GM12878 (cell line): Measurements from ENCODE around the gene MGAT3. TPM values are rescaled to one million over a fixed set of nuclear protein-coding genes. Genes with fewer than 3 reads are reported as not detected.

Source experiments
- ATAC-seq: fragments of 200-7000 bp; cut with Tn5 transposase; 3 replicates; pipeline ENCODE4 v1.9.1; 2020; ENCODE audit warnings: mild to moderate bottlenecking, moderate library complexity
- BruUV-seq: library from RNA; stranded (reverse); fragments of 400-500 nt; replicated peaks from 2 replicates; lab custom pipeline; 2021; lab: Mats Ljungman, UMichigan
- CTCF ChIA-PET: fragments of 300-600 bp; sonication (Branson Sonifier 250); formaldehyde crosslinking; extraction: SDS; loops from one replicate; lab custom pipeline; 2021; ENCODE audit warnings: inconsistent platforms; lab: Yijun Ruan, JAX
- POLR2A ChIA-PET: fragments of 350-600 bp; formaldehyde crosslinking; extraction: SDS; loops from one replicate; lab custom pipeline; 2021; ENCODE audit warnings: inconsistent platforms; lab: Charles Lee
- RAD21 ChIA-PET: fragments of 300-600 bp; sonication (Branson Sonifier 250); formaldehyde crosslinking; loops from one replicate; lab custom pipeline; 2023; ENCODE audit warnings: antibody characterized with exemption; ENCODE audit not compliant: unreplicated experiment; lab: Charles Lee
- SMC1A ChIA-PET: fragments of 300-600 bp; sonication (Branson Sonifier 250); formaldehyde crosslinking; loops from one replicate; lab custom pipeline; 2023; ENCODE audit not compliant: unreplicated experiment, uncharacterized antibody; lab: Charles Lee
- DNase-seq: peaks from one replicate; pipeline ENCODE4 v3.0.0-alpha.2; 2011; ENCODE audit warnings: low read depth, low spot score
- FAIRE-seq: peaks from 3 replicates; lab custom pipeline; 2011; peaks lifted over from hg19 to GRCh38; lab: Jason Lieb, UNC
- H2AFZ ChIP-seq: 2 replicates; pipeline ENCODE4 v1.6.0; 2011; ENCODE audit warnings: low read depth, low read length, control low read depth; ENCODE audit not compliant: control insufficient read depth
- H3K27ac ChIP-seq: 2 replicates; pipeline ENCODE4 v1.5.1; 2011; ENCODE audit warnings: control low read depth; ENCODE audit not compliant: control insufficient read depth, insufficient read depth
- H3K27me3 ChIP-seq, 2 experiments: replicated peaks in 1 of 2; 2 replicates each; pipeline versions ENCODE4 v1.6.0 to v1.6.1; 2011; ENCODE audit warnings: low read length in 1 of 2; ENCODE audit not compliant: control insufficient read depth in 2 of 2, insufficient read depth in 2 of 2
- H3K36me3 ChIP-seq, 2 experiments: 2 replicates each; pipeline ENCODE4 v1.5.1; 2011; ENCODE audit warnings: low read length in 1 of 2; ENCODE audit not compliant: control insufficient read depth in 2 of 2, insufficient read depth in 2 of 2
- H3K4me1 ChIP-seq: 2 replicates; pipeline ENCODE4 v1.6.1; 2011; ENCODE audit warnings: mild to moderate bottlenecking, low read length, moderate library complexity, mixed read lengths; ENCODE audit not compliant: control insufficient read depth, insufficient read depth
- H3K4me2 ChIP-seq: 2 replicates; pipeline ENCODE4 v1.6.0; 2011; ENCODE audit warnings: control low read depth; ENCODE audit not compliant: control insufficient read depth, insufficient read depth
- H3K4me3 ChIP-seq: fragments of 200-600 bp; sonication (generic); 2 replicates; pipeline ENCODE4 v1.5.1; 2016
- H3K79me2 ChIP-seq: 2 replicates; pipeline ENCODE4 v1.6.0; 2011; ENCODE audit warnings: low read length; ENCODE audit not compliant: control insufficient read depth, insufficient read depth
- H3K9ac ChIP-seq: 2 replicates; pipeline ENCODE4 v1.8.0; 2011; ENCODE audit warnings: low read length, control low read depth, mixed read lengths; ENCODE audit not compliant: control insufficient read depth, insufficient read depth
- H3K9me3 ChIP-seq: replicated peaks from 3 replicates; pipeline ENCODE4 v1.5.1; 2011; ENCODE audit warnings: mild to moderate bottlenecking, low read length; ENCODE audit not compliant: control insufficient read depth, insufficient read depth
- H4K20me1 ChIP-seq: 2 replicates; pipeline ENCODE4 v1.6.0; 2011; ENCODE audit not compliant: control insufficient read depth, insufficient read depth
- ZNF622 ChIP-seq: fragments of 450-650 bp; IDR thresholded peaks from 2 replicates; pipeline ENCODE4 v1.6.1; 2017; ENCODE audit warnings: mild to moderate bottlenecking, inconsistent platforms
- WGBS: methylation state at CpG from one replicate; pipeline ENCODE4 v1.1.6; 2016; ENCODE audit warnings: low lambda C conversion rate; ENCODE audit not compliant: insufficient replicate concordance, insufficient coverage; ENCODE audit errors: missing lambda C conversion rate; 5-methylcytosine and 5-hydroxymethylcytosine counted together
- in situ Hi-C: fragments of 300-500 bp; cut with MboI; formaldehyde crosslinking; loops from 9 replicates; pipeline ENCODE4 v1.14.3; 2018; ENCODE audit warnings: mixed read lengths
- intact Hi-C: fragments of 100-400 bp; cut with micrococcal nuclease; formaldehyde crosslinking; loops from one replicate; pipeline ENCODE4 v1.14.2; 2022; ENCODE audit not compliant: unreplicated experiment
- polyA plus RNA-seq, 11 experiments: library from polyadenylated mRNA; depleted of rRNA in 4 of 11; unstranded in 6 of 11; stranded (reverse) in 5 of 11; fragments of >200 nt; fragmentation: Nextera tagmentation in 4 of 11; fragmentation: Illumina TruSeq in 1 of 11; extraction: Ambion mirVana in 4 of 11; extraction: Trizol in 1 of 11; gene quantifications; 1 replicate in 1 of 11; 2 replicates in 10 of 11; pipeline versions ENCODE4 v1.2.1 to v1.2.3, GENCODE V29; 2011 to 2016; ENCODE audit warnings: inconsistent platforms in 2 of 11, missing spikeins in 2 of 11, low read depth in 1 of 11
- total RNA-seq, 4 experiments: library from RNA; depleted of rRNA in 3 of 4; stranded (reverse); fragments of >200 nt in 3 of 4; fragmentation: Illumina TruSeq in 1 of 4; extraction: Trizol in 1 of 4; gene quantifications; 2 replicates each; pipeline versions ENCODE4 v1.2.1 to v1.2.3, GENCODE V29; 2013 to 2021
- TF ChIP-seq, protein P1 (sequence below): fragments of 450-650 bp; IDR thresholded peaks from 2 replicates; pipeline ENCODE4 v1.6.1; 2016; ENCODE audit warnings: mild to moderate bottlenecking

The MGAT3 gene
- total and polyA plus RNA-seq, 10 of the 15 experiments (the other 5 are each of a cell fraction or from before 2014, with no cell fraction given), result 0.32 to 40.2 (median 11.9) TPM

GRCh38 chr22:39459681-39460080 lies 2.9 kb downstream of the MGAT3 start:
- Histone ChIP-seq H3K9me3 (no peaks in the 10 kb centered on the region), H3K4me2 (no peak overlapping the region; the same call in 1 of the 2 replicates), H3K27me3 (no peaks in the 10 kb centered on the region), H2AFZ (no peak overlapping the region), H3K9ac (no peak overlapping the region), H3K4me1 (peaks cover 37% of the 10 kb centered on the region), H3K27ac (no peak overlapping the region), H3K4me3 (peak overlapping the region; percentile 86), H3K36me3 (peaks cover 0 to 5% of the 10 kb centered on the region in 2 experiments; a peak in 2 of 4 replicates), H3K79me2 (peaks cover 73% of the 10 kb centered on the region), H4K20me1 (no peaks in the 10 kb centered on the region)
- CTCF ChIA-PET, result interaction anchor here (0.6 to 4.1 kb wide), 7 partner anchors 10 to 55 kb away, joined by 3 to 23 read pairs (median 3); partner anchors contain the start of gene MIEF1
- WGBS, result 88% methylated on average over 11 of the region's 11 CpGs
- RAD21 ChIA-PET, result interaction anchor here (1.2 to 2.7 kb wide), 4 partner anchors 12 to 69 kb away, joined by 3 to 10 read pairs (median 6); no protein-coding TSS in a partner anchor
- BruUV-seq, result no TSS peak
- POLR2A ChIA-PET, result interaction anchor here (1.1 to 2.8 kb wide), 6 partner anchors 12 to 344 kb away, joined by 3 to 28 read pairs (median 6); partner anchors contain the start of gene TAB1
- ATAC-seq (no peak), DNase-seq (no peak), FAIRE-seq (no peak)
- TF ChIP-seq, protein P1, sequence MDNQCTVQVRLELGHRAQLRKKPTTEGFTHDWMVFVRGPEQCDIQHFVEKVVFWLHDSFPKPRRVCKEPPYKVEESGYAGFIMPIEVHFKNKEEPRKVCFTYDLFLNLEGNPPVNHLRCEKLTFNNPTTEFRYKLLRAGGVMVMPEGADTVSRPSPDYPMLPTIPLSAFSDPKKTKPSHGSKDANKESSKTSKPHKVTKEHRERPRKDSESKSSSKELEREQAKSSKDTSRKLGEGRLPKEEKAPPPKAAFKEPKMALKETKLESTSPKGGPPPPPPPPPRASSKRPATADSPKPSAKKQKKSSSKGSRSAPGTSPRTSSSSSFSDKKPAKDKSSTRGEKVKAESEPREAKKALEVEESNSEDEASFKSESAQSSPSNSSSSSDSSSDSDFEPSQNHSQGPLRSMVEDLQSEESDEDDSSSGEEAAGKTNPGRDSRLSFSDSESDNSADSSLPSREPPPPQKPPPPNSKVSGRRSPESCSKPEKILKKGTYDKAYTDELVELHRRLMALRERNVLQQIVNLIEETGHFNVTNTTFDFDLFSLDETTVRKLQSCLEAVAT, result peak; percentile 80
- no peak for TF ChIP-seq ZNF622
- SMC1A ChIA-PET, result interaction anchor here (5.9 kb wide), 1 partner anchor 12 kb away, joined by 50 read pairs; no protein-coding TSS in a partner anchor
- in situ Hi-C loops (no loop called here), intact Hi-C loops (no loop called here)
